CD4-positive, alpha-beta T cell treated with Interleukin-6 at 100 ng/mL for 8 hours (primary cell): ENCODE data around the gene KRT84.

ENCODE experiments used
- DNase-seq: peaks from one replicate; pipeline ENCODE4 v3.0.0-alpha.2; 2020; ENCODE audit warnings: mixed read lengths, low spot score

Gene KRT84

GRCh38 chr12:52342781-52343490 is 42.5 kb downstream of the KRT84 start:
- DNase-seq = no peak

GRCh38 chr12:52341066-52341580 is 44.3 kb downstream of the KRT84 start:
- DNase-seq = no peak

- no peak for DNase-seq
Measured at GRCh38 chr12:52338241-52338960, 47.1 kb downstream of the KRT84 start.

GRCh38 chr12:52337054-52337453 is 48.4 kb downstream of the KRT84 start:
- DNase-seq = no peak

- DNase-seq = no peak
Measured at GRCh38 chr12:52336641-52337040, 48.8 kb downstream of the KRT84 start.

GRCh38 chr12:52335598-52336262 is 49.7 kb downstream of the KRT84 start:
- no peak for DNase-seq

- no peak for DNase-seq
Measured at GRCh38 chr12:52334185-52334584, 51.3 kb downstream of the KRT84 start.

GRCh38 chr12:52333321-52333720 is 52.1 kb downstream of the KRT84 start:
- DNase-seq = no peak

GRCh38 chr12:52332381-52332780 is 53.1 kb downstream of the KRT84 start:
- no peak for DNase-seq

GRCh38 chr12:52331833-52332232 is 53.6 kb downstream of the KRT84 start:
- DNase-seq = no peak

GRCh38 chr12:52331039-52331438 is 54.4 kb downstream of the KRT84 start:
- no peak for DNase-seq

- DNase-seq = no peak
Measured at GRCh38 chr12:52327830-52328500, 57.5 kb downstream of the KRT84 start.
